ENCODE measurements around the gene DERL3.

GRCh38 chr22:23826510-23827350 is 12.1 kb downstream of the DERL3 start:
- no peak for TF ChIP-seq CTCF (conservative IDR thresholded peaks at IDR 0.05; ENCODE audit: low read depth, low read length)
- TF ChIP-seq EZH2 (IDR thresholded peaks at IDR 0.05; ENCODE audit: borderline replicate concordance, low read depth, low read length, poor library complexity, severe bottlenecking): no peak

Data from A673 (cell line).